Activated CD4-positive, CD25-positive, alpha-beta regulatory T cell treated with anti-CD3 and anti-CD28 coated beads, Interleukin-2, amount 50 U/mL, for 16 hours (primary cell): ENCODE results near the gene MRNIP.

ENCODE experiments used
- DNase-seq: peaks from one replicate; pipeline ENCODE4 v3.0.0-alpha.2; 2020; ENCODE audit warnings: low read depth, low spot score

Gene MRNIP

GRCh38 chr5:179887802-179888201, 29.2 kb upstream of the MRNIP start:
- DNase-seq: no peak

- no peak for DNase-seq
Observed at GRCh38 chr5:179887095-179887494, 28.5 kb upstream of the MRNIP start.

- DNase-seq: no peak
Observed at GRCh38 chr5:179886190-179886911, 27.7 kb upstream of the MRNIP start.

- no peak for DNase-seq
Observed at GRCh38 chr5:179885491-179886090, 27.0 kb upstream of the MRNIP start.

GRCh38 chr5:179883163-179883562, 24.5 kb upstream of the MRNIP start:
- DNase-seq: no peak

- DNase-seq: no peak
Observed at GRCh38 chr5:179882338-179882737, 23.7 kb upstream of the MRNIP start.

- no peak for DNase-seq
Observed at GRCh38 chr5:179880848-179881590, 22.4 kb upstream of the MRNIP start.

GRCh38 chr5:179880066-179880650, 21.5 kb upstream of the MRNIP start:
- no peak for DNase-seq

GRCh38 chr5:179879690-179880010, 21.0 kb upstream of the MRNIP start:
- no peak for DNase-seq

- DNase-seq: no peak
Observed at GRCh38 chr5:179879003-179879689, 20.5 kb upstream of the MRNIP start.

- DNase-seq: no peak
Observed at GRCh38 chr5:179878222-179879002, 19.8 kb upstream of the MRNIP start.

GRCh38 chr5:179876610-179876952, 18.0 kb upstream of the MRNIP start:
- DNase-seq: no peak

- no peak for DNase-seq
Observed at GRCh38 chr5:179875741-179876609, 17.4 kb upstream of the MRNIP start.

GRCh38 chr5:179874536-179875292, 16.1 kb upstream of the MRNIP start:
- DNase-seq: no peak

GRCh38 chr5:179874136-179874535, 15.5 kb upstream of the MRNIP start:
- no peak for DNase-seq

- DNase-seq: no peak
Observed at GRCh38 chr5:179873588-179874110, 15.0 kb upstream of the MRNIP start.

- DNase-seq: no peak
Observed at GRCh38 chr5:179872828-179873575, 14.4 kb upstream of the MRNIP start.

- DNase-seq: no peak
Observed at GRCh38 chr5:179872055-179872827, 13.6 kb upstream of the MRNIP start.
